T-helper 2 cell (primary cell): ENCODE data around the gene PLD5.
"Not testable (repeated sequence)": the region's sequence is repeated elsewhere in the genome, so short reads cannot be mapped to it uniquely, and the experiment has no call there.

Source experiments
- DNase-seq, 5 experiments: peaks; one replicate each; pipeline versions ENCODE4 v3.0.0 to v3.0.0-alpha.2; 2012 to 2022

Gene PLD5

GRCh38 chr1:242267004-242267403 is 257.5 kb downstream of the PLD5 start:
- DNase-seq, result not testable (repeated sequence)

DNA sequence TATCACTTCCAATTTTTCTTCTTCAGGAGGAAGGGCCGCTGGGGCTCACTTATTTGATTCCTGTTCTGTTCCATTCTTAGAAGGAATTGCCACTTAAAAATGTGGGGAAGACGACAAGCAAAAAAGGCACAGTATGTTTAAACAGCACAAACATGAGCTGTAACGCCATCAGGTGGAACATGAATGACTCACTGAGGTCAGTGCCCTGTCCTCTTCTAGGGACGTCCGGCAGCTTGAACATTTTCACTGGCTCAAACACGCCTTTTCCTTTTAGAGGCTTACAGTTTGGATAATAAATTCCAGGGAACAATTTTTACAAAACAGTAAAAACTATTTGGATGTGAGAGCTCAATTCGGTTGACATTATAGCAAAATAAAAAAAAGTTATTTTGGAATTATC is 260.1 kb downstream of the PLD5 start:
- DNase-seq, result not testable (repeated sequence)

GRCh38 chr1:242245255-242245654 is 279.2 kb downstream of the PLD5 start:
- DNase-seq, result no peak

DNA sequence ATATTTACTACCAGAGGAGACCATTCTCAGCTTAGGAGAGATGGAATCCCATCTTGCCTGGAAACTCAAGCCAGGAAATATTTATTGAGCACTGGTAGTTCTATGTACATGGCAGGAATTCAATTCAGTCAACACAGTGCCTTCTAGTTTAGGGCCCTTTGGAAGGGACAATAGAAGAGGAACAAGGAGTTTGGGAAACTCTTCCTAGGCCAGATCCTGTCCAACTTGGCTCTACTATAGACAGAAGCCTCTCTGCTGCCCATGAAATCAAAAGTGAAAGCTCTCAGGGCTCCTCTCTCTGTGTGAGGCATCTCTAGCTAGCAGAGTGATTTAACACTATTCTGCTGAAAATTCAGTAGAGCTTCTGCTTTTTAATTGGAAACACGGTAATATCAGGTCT is 281.0 kb downstream of the PLD5 start:
- peak in 1 of 5 experiments; percentile 62 for DNase-seq

GRCh38 chr1:242242983-242243382 is 281.5 kb downstream of the PLD5 start:
- DNase-seq, result peak in 1 of 5 experiments; percentile 28

- peak in 1 of 5 experiments; percentile 25 for DNase-seq
These were observed 282.6 kb downstream of the PLD5 start for GRCh38 chr1:242241936-242242335.

- DNase-seq, result no peak
These were observed 283.8 kb downstream of the PLD5 start for GRCh38 chr1:242240691-242241090.

GRCh38 chr1:242240077-242240476 is 284.4 kb downstream of the PLD5 start:
- no peak for DNase-seq

DNA sequence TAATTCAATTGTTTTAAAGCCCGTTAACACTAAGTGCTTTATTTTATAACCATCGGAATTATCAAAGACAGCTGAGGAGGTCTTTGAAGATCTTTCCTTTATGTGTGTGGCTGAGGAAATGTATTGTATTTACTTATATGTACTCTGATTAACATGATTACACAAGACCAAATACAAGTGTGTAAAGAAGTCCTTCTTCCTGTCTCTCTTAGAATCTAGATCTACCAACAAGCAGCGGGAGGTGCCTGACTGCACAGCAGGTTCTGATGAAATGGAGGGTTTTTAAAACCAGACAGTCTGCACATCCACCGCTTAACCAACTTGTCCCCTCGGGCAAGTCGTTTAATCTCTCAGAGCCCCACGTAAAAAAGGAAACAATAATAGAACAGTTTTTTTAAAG is 285.1 kb downstream of the PLD5 start:
- DNase-seq, result no peak

DNA sequence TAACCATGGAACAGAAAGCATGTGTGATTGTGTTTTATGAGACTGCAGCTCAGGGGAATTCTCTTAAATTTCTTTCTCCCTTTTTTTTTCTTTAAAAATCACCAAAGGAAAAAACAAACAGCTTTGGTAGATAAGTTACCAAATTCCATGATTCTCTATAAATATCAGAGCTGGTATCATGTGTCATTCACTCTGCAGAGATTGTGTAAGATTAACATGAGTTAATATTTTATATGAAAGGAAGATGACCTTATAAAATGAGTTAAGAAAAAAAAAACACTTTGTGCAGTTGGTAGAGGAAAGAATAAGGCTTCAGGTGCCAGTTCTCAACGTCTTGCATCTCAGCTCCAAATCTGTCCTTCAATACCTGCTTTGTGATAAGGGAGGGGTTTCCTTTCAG is 287.4 kb downstream of the PLD5 start:
- DNase-seq, result no peak

GRCh38 chr1:242228991-242229390 is 295.5 kb downstream of the PLD5 start:
- no peak for DNase-seq

DNA sequence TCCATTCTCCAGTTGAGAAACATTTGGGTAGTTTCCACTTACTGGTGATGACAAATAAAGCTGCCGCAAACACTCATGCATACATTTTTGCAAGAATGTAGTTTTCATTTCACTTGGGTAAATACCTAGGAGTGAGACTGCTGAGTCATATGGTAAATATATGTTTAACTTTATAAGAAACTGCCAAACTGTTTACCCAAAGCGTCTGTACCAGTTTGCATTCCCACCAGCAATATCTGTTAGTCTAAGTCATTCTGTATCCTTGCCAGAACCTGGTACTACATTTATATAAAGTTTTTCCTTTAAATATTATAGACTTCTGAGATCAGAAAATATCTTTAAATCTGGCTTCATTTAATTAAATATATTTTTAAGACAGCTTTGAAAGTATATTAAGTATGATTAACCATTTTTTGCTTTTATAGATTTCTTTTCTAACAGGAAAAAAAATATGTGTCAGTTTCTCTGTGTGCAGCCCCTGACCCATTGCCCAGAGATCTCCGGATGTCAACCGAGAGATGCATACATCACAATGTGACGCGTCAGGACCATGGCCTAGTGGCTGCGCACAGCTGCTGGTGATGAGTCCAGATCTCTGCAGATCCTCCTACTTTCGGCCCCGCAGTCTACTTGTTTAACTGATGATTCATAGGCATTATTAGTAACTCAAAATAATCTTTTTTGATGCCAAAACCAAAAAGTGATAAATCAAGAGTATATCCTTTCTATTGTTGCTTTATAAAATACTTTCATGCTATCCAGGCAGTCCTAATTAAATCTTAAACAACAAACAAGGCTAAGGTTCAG is 298.5 kb downstream of the PLD5 start:
- peak in 1 of 5 experiments; percentile 72 for DNase-seq

GRCh38 chr1:242224878-242225766 is 299.4 kb downstream of the PLD5 start:
- not testable (repeated sequence) for DNase-seq

- DNase-seq, result no peak
These were observed 300.0 kb downstream of the PLD5 start for GRCh38 chr1:242224461-242224860.

GRCh38 chr1:242219905-242220304 is 304.6 kb downstream of the PLD5 start:
- DNase-seq, result no peak

DNA sequence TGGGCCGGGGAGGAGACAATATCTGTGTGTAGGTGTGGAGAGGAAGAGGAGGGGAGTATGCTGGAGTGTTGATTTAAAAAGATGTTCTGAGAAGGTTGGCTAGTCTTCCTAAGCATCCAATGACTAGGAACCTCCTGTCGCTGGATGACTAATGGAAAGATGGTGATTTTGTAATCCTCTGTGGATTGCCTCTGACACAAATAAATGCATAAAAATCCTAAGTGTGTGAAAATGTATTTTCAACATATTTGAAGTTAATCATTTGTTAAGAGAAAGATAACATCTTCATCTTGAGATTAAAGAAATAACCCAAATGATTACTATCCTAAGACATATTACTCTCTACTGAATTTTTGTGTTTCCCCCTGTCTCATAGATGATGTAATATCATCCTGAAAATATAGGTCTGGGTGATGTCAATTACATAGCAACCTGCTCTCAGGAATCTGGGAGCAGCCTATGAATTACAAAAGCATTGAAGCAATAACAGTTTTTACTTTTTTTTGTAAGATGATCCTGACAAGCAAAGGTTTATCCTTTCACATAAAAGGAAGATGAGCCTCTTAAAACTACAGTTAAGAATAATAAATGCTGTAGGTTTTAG is 305.1 kb downstream of the PLD5 start:
- DNase-seq, result no peak

DNA sequence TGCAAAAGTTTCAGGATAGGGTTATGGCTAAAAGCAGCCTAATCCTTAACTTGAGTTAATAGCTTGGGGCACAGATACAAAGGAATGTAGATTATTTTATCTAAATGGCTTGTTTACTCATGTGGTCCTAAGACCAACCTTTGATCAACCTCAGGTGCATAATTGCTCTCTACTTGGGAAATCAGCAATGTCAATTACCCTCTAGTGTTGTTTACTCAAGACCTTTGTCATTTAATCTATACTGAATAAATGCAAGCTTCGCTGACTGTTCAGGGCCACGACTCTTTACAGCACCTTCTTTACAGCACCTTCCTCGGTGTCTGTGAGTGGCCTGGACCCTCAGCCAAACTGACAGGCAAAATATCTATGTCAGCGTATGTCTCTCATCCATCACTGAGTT is 308.1 kb downstream of the PLD5 start:
- DNase-seq, result no peak

DNA sequence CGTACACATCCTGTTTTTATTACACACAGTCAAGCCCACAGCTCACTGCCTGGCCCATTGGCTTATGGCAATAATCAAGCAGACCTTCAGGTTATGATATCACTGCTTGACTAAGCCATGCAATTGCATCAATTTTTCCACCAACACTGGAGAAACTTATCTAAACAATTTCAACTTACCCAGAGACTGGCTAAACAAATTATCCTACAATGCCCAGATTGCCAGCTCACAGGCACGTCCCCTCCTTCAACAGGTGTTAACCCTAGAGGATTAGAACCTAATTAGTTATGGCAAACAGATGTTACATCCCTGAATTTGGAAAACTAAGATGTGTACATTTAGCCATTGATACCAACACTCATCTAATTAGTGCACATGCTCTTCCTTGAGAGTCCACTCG is 310.0 kb downstream of the PLD5 start:
- DNase-seq, result not testable (repeated sequence)

GRCh38 chr1:242212961-242213360 is 311.5 kb downstream of the PLD5 start:
- DNase-seq, result not testable (repeated sequence)

DNA sequence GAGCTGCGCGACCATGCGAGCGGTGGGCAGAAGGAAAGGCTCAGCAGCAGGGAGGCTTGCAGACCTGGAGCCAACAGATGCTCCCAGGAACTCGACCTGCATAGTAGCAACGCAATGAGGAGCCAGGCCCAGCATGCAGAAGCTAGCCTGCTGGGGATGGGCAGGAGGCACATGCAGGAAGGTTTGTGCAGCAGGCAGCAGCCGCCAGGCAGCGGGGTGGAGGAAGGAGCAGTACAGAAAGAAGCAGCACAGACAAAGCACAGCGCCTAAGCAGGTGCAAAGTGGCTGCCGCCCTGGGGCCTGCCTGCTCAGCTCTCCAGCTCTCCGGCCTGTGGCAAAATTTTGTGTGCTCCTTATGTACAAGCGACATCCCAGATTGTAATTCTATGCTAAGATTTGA is 312.1 kb downstream of the PLD5 start:
- DNase-seq, result no peak

- no peak for DNase-seq
These were observed 313.1 kb downstream of the PLD5 start for GRCh38 chr1:242211254-242212022.

DNA sequence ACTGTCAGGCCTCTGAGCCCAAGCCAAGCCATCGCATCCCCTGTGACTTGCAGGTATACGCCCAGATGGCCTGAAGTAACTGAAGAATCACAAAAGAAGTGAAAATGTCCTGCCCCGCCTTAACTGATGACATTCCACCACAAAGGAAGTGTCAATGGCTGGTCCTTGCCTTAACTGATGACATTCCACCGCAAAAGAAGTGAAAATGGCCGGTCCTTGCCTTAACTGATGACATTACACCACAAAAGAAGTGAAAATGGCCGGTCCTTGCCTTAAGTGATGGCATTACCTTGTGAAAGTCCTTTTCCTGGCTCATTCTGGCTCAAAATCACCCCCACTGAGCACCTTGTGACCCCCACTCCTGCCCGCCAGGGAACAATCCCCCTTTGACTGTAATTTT is 314.2 kb downstream of the PLD5 start:
- not testable (repeated sequence) for DNase-seq

DNA sequence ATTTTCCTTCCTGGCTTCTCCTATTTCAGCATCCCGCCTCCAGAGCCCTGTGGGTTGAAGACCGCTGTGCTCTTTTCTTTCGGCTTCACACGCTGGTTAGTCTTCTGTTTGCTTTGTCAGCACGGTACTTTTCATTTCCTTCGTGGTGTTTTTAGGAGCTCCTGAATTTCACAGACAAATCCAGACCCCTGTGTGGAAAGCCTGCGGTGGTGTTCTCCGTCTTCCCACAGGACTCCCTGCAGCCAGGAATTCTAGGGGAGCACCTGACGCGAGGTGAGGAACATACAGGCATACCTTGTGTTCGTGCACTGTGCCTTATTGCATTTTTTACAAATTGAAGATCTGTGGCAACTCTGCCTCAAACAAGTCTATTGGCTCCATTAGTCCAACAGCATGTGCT is 315.4 kb downstream of the PLD5 start:
- no peak for DNase-seq
